H9 (cell line): ENCODE measurements around the gene MBD3L4. TPM values are rescaled to one million over a fixed set of nuclear protein-coding genes. Genes with fewer than 3 reads are reported as not detected.

Source experiments
- DNase-seq: peaks from one replicate; pipeline ENCODE4 v3.0.0-alpha.2; 2017
- H2AFZ ChIP-seq: one replicate; pipeline ENCODE4 v1.6.1; 2013; ENCODE audit warnings: mild to moderate bottlenecking, low read length, control low read depth, moderate library complexity
- H2AK5ac ChIP-seq: 2 replicates; pipeline ENCODE4 v1.6.1; 2013; ENCODE audit warnings: low read length, control low read depth, mixed read lengths; ENCODE audit not compliant: insufficient read length
- H2BK120ac ChIP-seq: one replicate; pipeline ENCODE4 v1.6.1; 2013; ENCODE audit warnings: low read depth, mild to moderate bottlenecking, low read length, control low read depth, inconsistent platforms; ENCODE audit not compliant: poor library complexity, severe bottlenecking
- H2BK12ac ChIP-seq: 2 replicates; pipeline ENCODE4 v1.6.1; 2013; ENCODE audit warnings: low read length, control low read depth, mixed read lengths, low read depth; ENCODE audit not compliant: insufficient read length
- H2BK15ac ChIP-seq: 2 replicates; pipeline ENCODE4 v1.6.1; 2013; ENCODE audit warnings: low read depth, low read length, control low read depth
- H2BK20ac ChIP-seq: one replicate; pipeline ENCODE4 v1.6.1; 2013; ENCODE audit warnings: low read depth, mild to moderate bottlenecking, low read length, control low read depth, inconsistent platforms; ENCODE audit not compliant: poor library complexity, severe bottlenecking
- H2BK5ac ChIP-seq: 2 replicates; pipeline ENCODE4 v1.6.1; 2013; ENCODE audit warnings: low read length, control low read depth, mixed read lengths; ENCODE audit not compliant: insufficient read length
- H3K14ac ChIP-seq: 2 replicates; pipeline ENCODE4 v1.6.1; 2013; ENCODE audit warnings: low read length, control low read depth; ENCODE audit not compliant: insufficient read depth
- H3K18ac ChIP-seq: 2 replicates; pipeline ENCODE4 v1.6.1; 2013; ENCODE audit warnings: low read depth, mild to moderate bottlenecking, mixed read lengths, low read length, control low read depth; ENCODE audit not compliant: insufficient read length
- H3K23ac ChIP-seq: 2 replicates; pipeline ENCODE4 v1.6.1; 2013; ENCODE audit warnings: low read length, control low read depth, mixed read lengths, low read depth; ENCODE audit not compliant: insufficient read length
- H3K23me2 ChIP-seq: 2 replicates; pipeline ENCODE4 v1.6.1; 2013; ENCODE audit warnings: low read depth, mild to moderate bottlenecking, mixed read lengths, low read length, control low read depth; ENCODE audit not compliant: insufficient read length, poor library complexity, severe bottlenecking
- H3K27ac ChIP-seq: 2 replicates; pipeline ENCODE4 v1.5.1; 2013; ENCODE audit warnings: low read length, control low read depth, mixed read lengths, low read depth; ENCODE audit not compliant: insufficient read length
- H3K27me3 ChIP-seq: 2 replicates; pipeline ENCODE4 v1.6.1; 2013; ENCODE audit warnings: low read length, control low read depth, inconsistent platforms; ENCODE audit not compliant: insufficient read depth
- H3K4ac ChIP-seq: 2 replicates; pipeline ENCODE4 v1.6.1; 2013; ENCODE audit warnings: low read depth, mild to moderate bottlenecking, control low read depth, inconsistent platforms, low read length, moderate library complexity
- H3K4me1 ChIP-seq: 2 replicates; pipeline ENCODE4 v1.6.1; 2013; ENCODE audit warnings: low read length, control low read depth, inconsistent platforms; ENCODE audit not compliant: insufficient read depth
- H3K4me2 ChIP-seq: 2 replicates; pipeline ENCODE4 v1.6.1; 2013; ENCODE audit warnings: low read length, control low read depth, mixed read lengths; ENCODE audit not compliant: insufficient read length, insufficient read depth
- H3K56ac ChIP-seq: 2 replicates; pipeline ENCODE4 v1.6.1; 2013; ENCODE audit warnings: low read depth, mild to moderate bottlenecking, mixed read lengths, low read length, control low read depth; ENCODE audit not compliant: insufficient read length
- H3K79me1 ChIP-seq: 2 replicates; pipeline ENCODE4 v1.6.1; 2013; ENCODE audit warnings: low read depth, mild to moderate bottlenecking, moderate library complexity, low read length, control low read depth, inconsistent platforms; ENCODE audit not compliant: insufficient read depth, poor library complexity, severe bottlenecking
- H3K79me2 ChIP-seq: 2 replicates; pipeline ENCODE4 v1.6.1; 2013; ENCODE audit warnings: low read length, control low read depth, inconsistent platforms; ENCODE audit not compliant: insufficient read depth
- H3K9ac ChIP-seq: 2 replicates; pipeline ENCODE4 v1.6.1; 2013; ENCODE audit warnings: low read length, control low read depth, mixed read lengths; ENCODE audit not compliant: insufficient read length; ENCODE audit errors: extremely low read depth
- H3K9me3 ChIP-seq: one replicate; pipeline ENCODE4 v1.6.1; 2013; ENCODE audit warnings: low read depth, low read length, inconsistent platforms; ENCODE audit not compliant: control insufficient read depth
- H3T11ph ChIP-seq: one replicate; pipeline ENCODE4 v1.6.1; 2013; ENCODE audit warnings: mild to moderate bottlenecking, low read length, control low read depth, inconsistent platforms
- H4K20me1 ChIP-seq: one replicate; pipeline ENCODE4 v1.6.1; 2013; ENCODE audit not compliant: control insufficient read depth, insufficient read length, insufficient read depth
- H4K5ac ChIP-seq: 2 replicates; pipeline ENCODE4 v1.6.1; 2013; ENCODE audit warnings: low read depth, mild to moderate bottlenecking, mixed read lengths, low read length, control low read depth; ENCODE audit not compliant: insufficient read length
- H4K8ac ChIP-seq: replicated peaks from 2 replicates; pipeline ENCODE4 v1.6.1; 2013; ENCODE audit warnings: low read length, control low read depth, mixed read lengths, low read depth; ENCODE audit not compliant: insufficient read length
- H4K91ac ChIP-seq: 2 replicates; pipeline ENCODE4 v1.6.1; 2013; ENCODE audit warnings: low read depth, mild to moderate bottlenecking, moderate library complexity, mixed read lengths, low read length, control low read depth; ENCODE audit not compliant: insufficient read length
- H3K27ac Mint-ChIP-seq, 3 experiments: 2 replicates in 2 of 3; 3 replicates in 1 of 3; pipeline ENCODE4 v1.8.0; 2020 to 2021; ENCODE audit warnings: mixed read lengths in 3 of 3, mild to moderate bottlenecking in 1 of 3, moderate library complexity in 1 of 3
- H3K27me3 Mint-ChIP-seq: 2 replicates; pipeline ENCODE4 v1.8.0; 2021; ENCODE audit warnings: low read depth, mild to moderate bottlenecking, moderate library complexity, mixed read lengths
- H3K36me3 Mint-ChIP-seq, 3 experiments: 2 replicates in 2 of 3; 3 replicates in 1 of 3; pipeline ENCODE4 v1.8.0; 2020 to 2021; ENCODE audit warnings: low read depth in 3 of 3, mixed read lengths in 3 of 3; ENCODE audit not compliant: insufficient read depth in 1 of 3
- H3K4me1 Mint-ChIP-seq, 2 experiments: 2 replicates each; pipeline ENCODE4 v1.8.0; 2020; ENCODE audit warnings: mixed read lengths in 2 of 2
- H3K4me3 Mint-ChIP-seq, 2 experiments: 2 replicates in 1 of 2; 3 replicates in 1 of 2; pipeline ENCODE4 v1.8.0; 2020 to 2021; ENCODE audit warnings: mild to moderate bottlenecking in 2 of 2, mixed read lengths in 2 of 2, moderate library complexity in 1 of 2
- H3K9me3 Mint-ChIP-seq, 2 experiments: 2 replicates in 1 of 2; 3 replicates in 1 of 2; pipeline ENCODE4 v1.8.0; 2020; ENCODE audit warnings: mild to moderate bottlenecking in 2 of 2, mixed read lengths in 2 of 2, moderate library complexity in 1 of 2
- WGBS: extraction: QIAGEN DNeasy Blood & Tissue Kit; methylation state at CpG from one replicate; pipeline ENCODE4 v1.1.7; 2013; ENCODE audit warnings: missing lambda C conversion rate, low lambda C conversion rate, mixed read lengths; ENCODE audit not compliant: insufficient read length; ENCODE audit errors: extremely low coverage; 5-methylcytosine and 5-hydroxymethylcytosine counted together
- total RNA-seq: library from RNA; stranded (reverse); gene quantifications from 2 replicates; pipeline ENCODE4 v1.2.1, GENCODE V29; 2021
- TF ChIP-seq, protein P1 (sequence below): fragments of 200-600 bp; sonication (generic); conservative IDR thresholded peaks from 3 replicates; pipeline ENCODE4 v1.8.0; 2021; ENCODE audit warnings: antibody characterized with exemption, mild to moderate bottlenecking

The MBD3L4 gene
- total RNA-seq, 1 experiment from 2014 or later = not detected

DNA sequence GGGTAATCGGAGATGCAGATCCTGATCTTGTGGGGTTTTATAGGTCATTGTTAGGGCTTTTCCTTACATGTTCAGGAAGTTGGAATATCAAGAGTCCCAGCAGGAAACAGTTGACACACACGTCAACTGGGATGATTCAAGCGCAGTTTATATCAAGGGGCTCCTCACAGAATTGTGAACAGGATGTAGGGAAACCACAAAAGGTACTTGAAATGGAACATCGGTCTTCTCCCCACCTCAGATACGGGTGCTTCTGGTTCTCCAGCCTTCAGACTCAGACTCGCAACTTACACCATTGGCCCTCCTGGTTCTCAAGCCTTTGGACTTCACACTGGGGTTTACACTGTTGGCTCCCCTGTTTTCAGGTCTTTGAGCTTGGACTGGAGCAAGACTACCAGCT is 49.0 kb upstream of the MBD3L4 start:
- H3K36me3 Mint-ChIP-seq = peaks cover 78 to 84% (median 81%) of the 10 kb centered on the region in 3 experiments
- Histone ChIP-seq H2AFZ (no peak overlapping the region), H3K4ac (no peak overlapping the region), H3K27me3 (no peaks in the 10 kb centered on the region), H3K27ac (no peak overlapping the region), H2BK20ac (no peak overlapping the region), H3K23me2 (no peaks in the 10 kb centered on the region), H4K20me1 (no peaks in the 10 kb centered on the region), H3K4me2 (no peak overlapping the region), H3K9ac (no peak overlapping the region), H4K5ac (no peak overlapping the region), H4K91ac (no peak overlapping the region), H4K8ac (no peak overlapping the region), H3K14ac (no peak overlapping the region), H3K79me2 (no peaks in the 10 kb centered on the region), H3K56ac (no peak overlapping the region), H2BK12ac (no peak overlapping the region), H3K4me1 (no peaks in the 10 kb centered on the region), H3K23ac (no peak overlapping the region), H3T11ph (no peak overlapping the region), H3K18ac (no peak overlapping the region), H2AK5ac (no peak overlapping the region), H2BK5ac (no peak overlapping the region), H3K9me3 (peaks cover 51% of the 10 kb centered on the region), H3K79me1 (no peaks in the 10 kb centered on the region), H2BK120ac (no peak overlapping the region), H2BK15ac (no peak overlapping the region)
- no peak for DNase-seq
- H3K9me3 Mint-ChIP-seq = peaks cover 78 to 87% of the 10 kb centered on the region in 2 experiments
- no peak overlapping the region for H3K4me3 Mint-ChIP-seq
- no peaks in the 10 kb centered on the region for H3K27me3 Mint-ChIP-seq
- TF ChIP-seq, protein P1, sequence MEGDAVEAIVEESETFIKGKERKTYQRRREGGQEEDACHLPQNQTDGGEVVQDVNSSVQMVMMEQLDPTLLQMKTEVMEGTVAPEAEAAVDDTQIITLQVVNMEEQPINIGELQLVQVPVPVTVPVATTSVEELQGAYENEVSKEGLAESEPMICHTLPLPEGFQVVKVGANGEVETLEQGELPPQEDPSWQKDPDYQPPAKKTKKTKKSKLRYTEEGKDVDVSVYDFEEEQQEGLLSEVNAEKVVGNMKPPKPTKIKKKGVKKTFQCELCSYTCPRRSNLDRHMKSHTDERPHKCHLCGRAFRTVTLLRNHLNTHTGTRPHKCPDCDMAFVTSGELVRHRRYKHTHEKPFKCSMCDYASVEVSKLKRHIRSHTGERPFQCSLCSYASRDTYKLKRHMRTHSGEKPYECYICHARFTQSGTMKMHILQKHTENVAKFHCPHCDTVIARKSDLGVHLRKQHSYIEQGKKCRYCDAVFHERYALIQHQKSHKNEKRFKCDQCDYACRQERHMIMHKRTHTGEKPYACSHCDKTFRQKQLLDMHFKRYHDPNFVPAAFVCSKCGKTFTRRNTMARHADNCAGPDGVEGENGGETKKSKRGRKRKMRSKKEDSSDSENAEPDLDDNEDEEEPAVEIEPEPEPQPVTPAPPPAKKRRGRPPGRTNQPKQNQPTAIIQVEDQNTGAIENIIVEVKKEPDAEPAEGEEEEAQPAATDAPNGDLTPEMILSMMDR = no peak
- no peaks in the 10 kb centered on the region for H3K4me1 Mint-ChIP-seq
- no peak overlapping the region for H3K27ac Mint-ChIP-seq
- no CpG with 5 or more reads among the region's 6 CpGs for WGBS
